HG03066 (cell line): Measurements from ENCODE around the gene ERCC3.
"Not testable (repeated sequence)": the region's sequence is repeated elsewhere in the genome, so short reads cannot be mapped to it uniquely, and the experiment has no call there.

Source experiments
- ATAC-seq: cut with Tn5 transposase; IDR thresholded peaks from one replicate; pipeline ENCODE4 v1.9.1; 2021; ENCODE audit warnings: low read depth; ENCODE audit not compliant: unreplicated experiment

ERCC3 gene

DNA sequence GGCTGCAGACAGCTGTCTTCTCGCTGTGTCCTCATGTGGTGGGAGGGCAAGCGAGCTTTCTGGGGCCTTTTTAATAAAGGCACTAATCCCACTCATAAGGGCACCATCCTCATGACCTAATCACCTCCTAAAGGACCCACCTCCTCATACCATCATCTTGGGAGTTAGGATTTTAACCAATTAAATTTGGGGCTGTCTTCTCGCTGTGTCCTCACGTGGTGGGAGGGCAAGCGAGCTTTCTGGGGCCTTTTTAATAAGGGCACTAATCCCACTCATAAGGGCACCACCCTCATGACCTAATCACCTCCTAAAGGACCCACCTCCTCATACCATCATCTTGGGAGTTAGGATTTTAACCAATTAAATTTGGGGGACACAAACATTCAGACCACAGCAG, 66.7 kb downstream of the ERCC3 start:
- ATAC-seq: not testable (repeated sequence)

DNA sequence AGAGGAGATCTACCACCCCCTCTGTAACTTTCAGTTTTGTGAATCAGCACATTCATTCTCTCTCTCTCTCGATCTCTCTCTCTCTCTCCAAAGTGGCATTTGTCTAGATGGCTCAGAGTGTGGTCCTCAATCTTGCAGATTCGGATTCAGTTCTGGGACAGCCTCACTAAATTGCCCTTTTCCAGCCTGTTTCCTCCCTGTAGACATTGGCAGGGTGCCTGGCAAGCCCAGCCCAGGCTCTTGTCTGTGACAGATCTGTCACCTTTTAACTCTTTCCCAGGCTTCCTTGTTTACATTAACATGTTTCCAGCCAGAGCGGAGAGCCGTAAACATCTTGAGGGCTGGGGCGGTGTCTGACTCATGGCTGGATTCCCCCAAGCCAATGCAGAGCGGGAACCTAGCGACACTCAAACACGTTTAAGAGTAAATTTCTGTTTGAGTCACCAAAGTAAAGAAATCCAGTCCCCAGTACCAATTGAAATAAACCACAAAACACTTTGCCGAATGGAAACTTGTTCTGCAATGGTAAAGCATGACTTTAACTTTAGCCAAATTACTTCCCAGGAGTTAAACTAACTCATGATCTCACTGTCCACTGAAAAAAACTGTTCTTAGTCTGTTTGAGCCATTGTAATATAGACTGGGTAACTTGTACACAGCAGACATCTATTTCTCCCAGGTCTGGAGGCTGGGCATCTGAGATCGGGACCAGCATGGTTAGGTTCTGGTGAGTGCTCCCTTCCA, 67.3 kb downstream of the ERCC3 start:
- ATAC-seq: peak; percentile 82

DNA sequence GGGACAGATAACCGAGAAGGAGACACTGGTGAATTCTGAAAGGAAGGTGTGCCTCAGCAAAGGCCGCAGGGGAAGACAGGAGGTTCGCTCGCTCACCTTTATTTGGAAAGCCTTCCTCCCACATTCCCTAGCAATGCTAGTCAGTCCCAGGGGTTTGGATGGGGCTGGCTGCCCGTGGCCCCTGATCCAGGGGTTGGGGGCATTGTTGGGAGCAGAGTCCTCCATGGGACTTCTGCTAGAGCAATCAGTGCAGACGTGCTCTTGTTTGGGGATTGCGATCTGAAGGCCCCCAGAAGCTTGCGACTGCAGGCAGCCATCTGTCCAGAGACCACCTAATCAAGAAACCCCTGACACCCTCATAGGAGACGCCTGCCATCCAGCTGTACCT, 67.8 kb downstream of the ERCC3 start:
- ATAC-seq: no peak

DNA sequence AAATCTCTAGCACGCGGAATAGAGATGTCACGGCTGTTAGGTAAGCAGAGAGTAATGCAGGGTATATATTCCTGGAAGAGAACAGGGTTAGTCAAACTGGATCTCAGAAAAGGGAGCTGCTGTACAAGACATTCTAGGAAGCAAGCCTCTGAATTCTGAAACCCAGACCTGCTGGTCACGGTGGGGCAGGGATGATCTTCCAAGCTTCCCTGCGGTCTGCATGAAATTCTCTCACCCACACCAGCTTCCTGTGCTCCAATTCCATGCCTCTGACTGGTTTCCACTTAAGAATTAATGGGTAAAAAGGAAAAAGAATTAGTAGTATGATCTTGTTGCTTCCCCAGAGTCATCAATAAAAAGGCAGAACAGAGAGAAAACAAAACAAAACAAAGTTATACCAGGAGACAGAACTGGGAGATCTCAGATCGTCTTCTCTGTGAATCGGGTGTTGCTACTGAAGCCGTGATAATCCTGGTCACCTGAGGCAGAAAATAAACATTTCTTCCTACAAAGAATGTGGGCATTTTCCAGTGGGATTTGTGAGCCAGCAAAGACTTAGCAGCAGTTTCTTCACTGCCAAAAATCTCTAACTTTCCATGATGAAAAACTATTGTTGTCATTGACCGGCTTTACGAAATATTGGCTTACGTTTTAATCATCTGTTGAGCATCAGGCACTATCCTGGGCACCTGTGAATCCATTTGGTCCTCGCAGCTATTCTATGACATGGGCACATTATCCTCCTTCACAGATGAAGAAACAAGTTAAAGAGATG, 68.6 kb downstream of the ERCC3 start:
- no peak for ATAC-seq

DNA sequence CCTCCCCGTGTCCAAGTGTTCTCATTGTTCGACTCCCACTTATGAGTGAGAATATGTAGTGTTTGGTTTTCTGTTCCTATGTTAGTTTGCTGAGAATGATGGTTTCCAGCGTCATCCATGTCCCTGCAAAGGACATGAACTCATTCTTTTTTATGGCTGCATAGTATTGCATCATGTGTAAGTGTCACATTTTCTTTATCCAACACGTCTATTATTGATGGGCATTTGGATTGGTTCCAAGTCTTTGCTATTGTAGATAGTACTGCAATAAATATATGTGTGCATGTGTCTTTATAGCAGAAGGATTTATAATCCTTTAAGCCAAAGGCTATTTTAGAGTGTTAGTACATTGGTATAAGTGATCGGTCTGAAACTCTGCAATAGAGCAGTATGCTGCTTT, 69.8 kb downstream of the ERCC3 start:
- not testable (repeated sequence) for ATAC-seq

DNA sequence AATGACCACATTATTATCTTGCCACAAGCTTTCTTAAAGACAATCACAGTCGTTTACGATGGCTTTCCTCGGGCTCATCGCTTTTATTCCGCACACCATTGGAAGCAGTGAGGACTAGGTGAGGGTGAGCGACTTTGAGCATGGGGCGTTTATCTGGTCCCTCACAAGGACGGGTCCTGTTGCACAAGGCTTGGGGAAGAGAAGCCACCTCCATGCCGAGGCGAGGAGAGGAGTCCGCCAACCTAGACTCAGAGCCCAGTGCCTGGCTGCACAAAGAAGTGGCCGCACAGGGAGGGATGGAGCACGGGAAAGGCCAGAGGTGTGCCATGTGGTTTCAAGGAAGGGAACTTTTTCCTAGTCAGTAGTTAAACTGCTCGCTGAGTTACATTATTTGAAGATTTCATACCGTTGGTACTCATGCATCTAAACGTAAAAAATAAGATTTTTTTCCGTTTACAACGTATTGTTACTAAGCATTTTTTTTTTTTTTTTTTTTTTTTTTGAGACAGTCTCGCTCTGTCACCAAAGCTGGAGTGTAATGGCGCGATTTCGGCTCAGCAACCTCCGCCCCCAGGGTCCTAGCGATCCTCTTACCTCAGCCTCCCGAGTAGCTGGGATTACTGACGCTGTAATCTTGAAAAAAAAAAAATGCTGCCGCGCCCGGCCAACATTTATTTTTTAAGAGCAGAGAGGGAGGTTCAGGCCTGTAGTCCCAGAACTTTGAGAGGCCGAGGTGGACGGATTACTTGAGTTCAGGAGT, 73.0 kb downstream of the ERCC3 start:
- no peak for ATAC-seq

DNA sequence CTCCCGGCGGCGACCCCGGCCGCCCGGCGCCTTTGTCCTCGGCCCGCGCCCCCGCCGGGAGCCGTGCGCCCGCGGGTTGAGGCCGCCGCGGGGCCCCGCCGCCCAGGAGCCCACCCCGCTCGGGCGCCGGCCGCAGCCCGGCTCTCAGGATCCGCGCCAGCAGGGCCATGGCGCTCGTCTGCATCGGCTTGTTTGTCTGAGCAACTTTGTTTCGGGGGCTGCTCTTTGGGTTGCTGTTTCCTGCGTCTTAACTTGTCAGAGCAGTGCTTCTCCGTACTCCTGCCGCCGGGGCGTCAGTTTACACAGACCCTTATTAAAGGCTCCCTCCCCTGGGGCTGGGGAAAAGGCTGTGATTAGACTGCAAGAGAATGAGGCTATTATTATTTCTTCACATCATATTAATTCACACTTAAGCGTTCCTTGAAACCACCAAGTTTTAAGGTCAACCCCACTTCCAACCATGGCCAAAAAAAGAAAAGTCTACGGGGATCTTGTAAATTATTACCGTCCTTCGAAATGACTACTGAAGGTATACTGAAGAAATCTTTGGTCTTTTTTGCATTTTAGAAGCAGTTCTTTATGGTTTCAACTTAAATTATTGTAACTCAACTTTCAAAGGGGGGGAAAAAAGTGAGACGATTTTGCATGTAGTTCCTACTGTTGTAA, 73.7 kb downstream of the ERCC3 start, which contains the start of gene CYP27C1:
TSS of gene CYP27C1 (minus strand) at position 198 of the 666 bp plus-strand sequence. CDS start at position 169, 29 bp downstream.
- ATAC-seq: no peak

DNA sequence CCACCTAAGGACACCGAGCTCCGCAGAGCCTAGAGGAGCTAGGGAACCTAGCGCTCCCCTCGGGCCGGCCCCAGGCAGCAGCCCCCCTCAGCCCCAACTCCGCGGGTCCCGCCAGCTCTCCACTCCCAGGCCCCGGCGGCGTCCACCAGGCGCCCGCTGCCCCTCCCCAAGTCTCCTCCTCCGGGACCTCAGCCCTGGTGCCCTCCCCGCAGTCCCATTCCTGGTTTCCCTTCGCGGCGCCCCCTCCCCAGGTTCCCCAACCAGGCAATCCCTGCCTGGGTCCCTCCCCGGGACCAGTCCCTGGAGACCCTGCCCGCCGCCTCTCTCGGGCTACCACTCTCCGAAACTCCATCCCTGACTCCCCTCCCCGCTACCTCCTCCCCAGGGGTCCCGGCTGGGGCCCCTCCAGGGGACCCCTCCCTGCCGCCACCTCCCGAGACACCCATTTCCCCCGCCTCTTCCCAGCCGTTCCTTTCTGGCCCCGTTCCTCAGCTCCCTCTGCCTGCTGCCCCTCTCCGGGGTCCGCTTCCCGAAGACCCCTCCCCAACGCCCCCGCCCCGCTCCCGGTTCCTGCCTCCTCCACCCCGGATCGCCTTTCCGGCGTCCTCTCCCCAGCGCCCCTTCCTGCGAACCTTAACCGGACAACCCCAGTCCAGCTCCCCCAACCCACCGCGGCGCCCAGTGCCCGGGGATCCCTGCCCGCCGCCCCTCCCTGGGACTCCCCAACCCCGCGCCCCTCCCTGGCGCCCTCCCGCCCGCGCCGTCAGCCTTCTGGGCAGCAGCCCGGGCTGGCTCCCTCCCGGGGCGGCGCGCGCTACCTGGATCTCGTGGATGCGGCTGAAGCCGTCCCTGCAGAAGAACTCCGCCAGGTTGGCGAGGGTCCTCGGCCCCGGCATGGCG, 74.5 kb downstream of the ERCC3 start:
- ATAC-seq: no peak

DNA sequence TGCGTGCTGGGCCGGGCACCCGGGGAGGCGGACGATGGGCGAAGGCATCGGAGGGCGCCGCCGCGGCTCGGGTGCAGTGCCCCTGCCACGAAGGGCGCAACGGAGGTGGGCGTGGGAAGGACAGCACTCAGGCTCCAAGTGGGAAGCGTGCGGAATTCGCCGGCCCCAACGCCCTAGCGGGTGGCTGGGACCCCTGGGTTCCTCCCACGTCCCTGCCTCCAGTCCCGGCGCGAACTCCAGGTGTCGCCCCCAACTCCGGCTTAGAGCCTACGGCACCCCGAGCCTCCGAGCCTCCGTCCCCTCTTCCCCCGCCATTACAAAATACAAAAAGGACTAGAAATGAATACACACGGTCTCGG, 75.2 kb downstream of the ERCC3 start:
- no peak for ATAC-seq

DNA sequence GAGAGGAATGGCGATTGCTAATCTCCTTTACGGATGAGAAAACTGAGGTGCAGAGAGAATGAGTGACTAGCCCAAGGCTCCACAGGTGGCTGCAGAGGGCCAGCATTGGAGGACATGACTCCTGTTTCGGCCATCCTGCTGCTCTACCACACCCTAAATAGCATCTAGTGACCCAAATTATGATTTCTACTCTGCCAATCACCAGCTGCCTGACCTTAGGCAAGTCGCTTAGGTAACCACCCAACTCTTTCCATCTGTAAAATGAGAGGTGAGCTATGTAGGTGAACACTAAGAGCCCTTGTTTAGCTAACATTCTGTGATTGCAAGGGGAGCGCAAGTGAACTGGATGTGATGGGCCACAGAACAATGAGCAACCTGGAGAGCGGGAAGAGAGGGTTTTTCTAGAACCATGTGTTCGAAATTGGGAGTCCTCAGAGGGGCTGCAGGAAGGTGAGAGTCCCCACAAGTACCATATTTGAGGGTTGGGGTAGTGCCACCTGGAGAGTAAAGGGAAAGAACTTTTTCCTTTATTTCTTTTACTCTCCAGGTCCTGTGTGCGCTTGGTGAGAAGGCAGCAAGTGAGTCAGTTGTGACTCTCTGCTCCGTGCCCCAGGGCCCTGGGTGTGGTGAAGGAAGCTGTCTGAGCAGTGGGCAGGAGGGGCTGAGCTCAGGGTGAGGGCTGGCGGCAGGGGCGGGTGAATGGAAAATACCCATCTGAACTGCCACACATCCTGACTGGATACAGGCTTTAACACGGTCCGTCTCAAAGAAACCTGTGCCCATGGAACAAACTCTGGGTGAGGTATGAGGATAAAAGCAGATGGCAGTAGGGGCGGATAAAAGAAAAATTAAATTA, 76.2 kb downstream of the ERCC3 start:
- ATAC-seq: no peak

DNA sequence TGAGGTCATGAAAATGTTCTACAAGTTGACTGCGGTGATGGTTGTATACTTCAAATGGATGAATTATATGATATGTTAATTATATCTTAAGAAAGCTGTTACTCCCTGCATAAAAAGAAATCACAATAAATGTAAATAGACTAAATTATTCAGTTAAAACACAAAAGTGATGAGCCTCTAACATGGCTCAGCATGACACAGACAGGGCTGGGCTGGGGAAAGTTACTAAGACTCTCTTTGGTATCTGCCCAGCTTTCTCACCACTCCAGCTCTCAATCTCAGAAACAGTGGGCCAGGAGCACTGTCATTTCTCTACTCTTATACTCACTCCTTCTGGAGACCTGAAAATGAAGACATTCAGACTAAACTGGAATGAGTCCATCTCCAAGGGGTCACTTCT, 77.4 kb downstream of the ERCC3 start:
- ATAC-seq: no peak

DNA sequence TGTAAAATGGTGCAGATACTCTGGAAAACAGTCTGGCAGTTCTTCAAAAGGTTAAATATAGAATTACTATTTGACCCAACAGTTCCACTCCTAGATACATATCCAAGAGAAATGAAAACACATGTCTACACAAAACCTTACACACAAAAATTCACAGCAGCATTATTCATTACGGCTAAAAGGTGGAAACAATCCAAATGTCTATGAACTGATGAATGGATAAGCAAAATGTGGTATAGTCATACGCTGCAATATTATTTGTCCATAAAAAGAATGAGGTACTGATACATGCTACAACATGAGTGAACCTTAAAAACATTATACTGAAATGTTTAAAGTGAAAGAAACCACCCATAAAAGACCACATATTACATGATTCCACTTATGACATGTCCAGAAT, 77.8 kb downstream of the ERCC3 start:
- no peak for ATAC-seq

DNA sequence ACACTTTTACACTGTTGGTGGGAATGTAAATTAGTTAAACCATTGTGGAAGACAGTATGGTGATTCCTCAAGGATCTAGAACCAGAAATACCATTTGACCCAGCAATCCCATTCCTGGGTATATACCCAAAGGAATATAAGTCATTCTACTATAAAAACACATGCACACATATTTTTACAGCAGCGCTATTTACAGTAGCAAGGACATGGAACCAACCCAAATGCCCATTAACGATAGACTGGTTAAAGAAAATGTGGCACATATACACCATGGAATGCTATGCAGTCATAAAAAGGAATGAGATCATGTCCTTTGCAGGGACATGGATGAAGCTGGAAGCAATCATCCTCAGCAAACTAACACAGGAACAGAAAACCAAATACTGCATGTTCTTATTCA, 79.7 kb downstream of the ERCC3 start:
- ATAC-seq: not testable (repeated sequence)

DNA sequence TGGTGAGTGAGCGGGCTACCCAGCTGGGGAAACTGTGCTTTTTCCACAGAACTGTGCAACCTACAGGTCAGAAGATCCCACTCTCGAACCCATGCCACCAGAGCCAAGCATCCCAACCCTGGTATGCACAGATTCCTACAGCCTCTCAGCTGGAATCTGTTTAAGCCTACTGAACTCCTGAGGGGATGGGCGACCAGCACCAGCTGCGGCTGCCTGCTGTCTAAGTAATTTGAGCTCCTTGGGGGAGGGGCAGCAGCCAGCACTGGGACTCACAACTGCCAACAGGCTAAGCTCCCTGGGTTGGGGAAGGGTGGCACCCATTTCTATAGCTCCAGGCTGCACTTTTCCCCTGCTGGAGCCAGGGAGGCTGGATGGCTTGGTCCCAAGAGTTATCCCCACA, 85.6 kb downstream of the ERCC3 start:
- no peak for ATAC-seq
